HepG2 (cell line): Measurements from ENCODE around the gene GSPT1. TPM values are rescaled to one million over a fixed set of nuclear protein-coding genes. Genes with fewer than 3 reads are reported as not detected.

ENCODE experiments used
- ARHGAP35 ChIP-seq: sonication (generic); formaldehyde crosslinking; IDR thresholded peaks from 2 replicates; pipeline ENCODE4 v1.9.0; 2022; ENCODE audit warnings: mild to moderate bottlenecking, inconsistent platforms, moderate library complexity, missing genetic modification reagents, borderline replicate concordance
- BCL6 ChIP-seq: IDR thresholded peaks from 2 replicates; pipeline ENCODE4 v1.6.1; 2016; ENCODE audit warnings: missing genetic modification reagents, missing compliant biosample characterization
- FOXK1 ChIP-seq: sonication (generic); formaldehyde crosslinking; IDR thresholded peaks from 2 replicates; pipeline ENCODE4 v1.4.0; 2020; ENCODE audit warnings: low read depth, missing genetic modification reagents, borderline replicate concordance
- GABPB1 ChIP-seq: IDR thresholded peaks from 2 replicates; pipeline ENCODE4 v1.6.1; 2016; ENCODE audit warnings: mild to moderate bottlenecking, missing genetic modification reagents, moderate library complexity, missing compliant biosample characterization
- MED13 ChIP-seq: sonication (generic); formaldehyde crosslinking; IDR thresholded peaks from 2 replicates; pipeline ENCODE4 v1.5.0; 2020; ENCODE audit warnings: missing genetic modification reagents
- NFRKB ChIP-seq: fragments of 450-650 bp; IDR thresholded peaks from 2 replicates; pipeline ENCODE4 v1.6.1; 2017
- NR2C2 ChIP-seq: sonication (generic); formaldehyde crosslinking; IDR thresholded peaks from 2 replicates; pipeline ENCODE4 v1.4.0; 2020; ENCODE audit warnings: missing genetic modification reagents, mild to moderate bottlenecking, moderate library complexity, borderline replicate concordance
- PHB2 ChIP-seq: fragments of 450-650 bp; IDR thresholded peaks from 2 replicates; pipeline ENCODE4 v1.6.1; 2018; ENCODE audit not compliant: partially characterized antibody
- SNRNP70 ChIP-seq: fragments of 200-400 bp; formaldehyde crosslinking; IDR thresholded peaks from 2 replicates; pipeline ENCODE4 v1.6.1; 2017; ENCODE audit warnings: mild to moderate bottlenecking, low read depth, low read length, moderate library complexity
- SP140L ChIP-seq: sonication (generic); formaldehyde crosslinking; IDR thresholded peaks from 2 replicates; pipeline ENCODE4 v1.4.0; 2020; ENCODE audit warnings: missing genetic modification reagents, borderline replicate concordance
- TP53 ChIP-seq: sonication (generic); formaldehyde crosslinking; conservative IDR thresholded peaks from 2 replicates; pipeline ENCODE4 v1.4.0; 2020; ENCODE audit warnings: missing genetic modification reagents
- USF2 ChIP-seq, 2 experiments: sonication (generic) in 1 of 2; formaldehyde crosslinking in 1 of 2; IDR thresholded peaks; 2 replicates each; pipeline versions ENCODE4 v1.5.1 to v1.6.1; 2011 to 2020; ENCODE audit warnings: borderline replicate concordance in 1 of 2, low read depth in 1 of 2, low read length in 1 of 2, mild to moderate bottlenecking in 1 of 2, missing genetic modification reagents in 1 of 2, moderate library complexity in 1 of 2
- ZNF317 ChIP-seq: sonication (generic); formaldehyde crosslinking; IDR thresholded peaks from 2 replicates; pipeline ENCODE4 v1.5.0; 2020; ENCODE audit warnings: mild to moderate bottlenecking, missing genetic modification reagents
- polyA plus RNA-seq, 8 experiments: library from polyadenylated mRNA; depleted of rRNA in 3 of 8; stranded (reverse) in 7 of 8; unstranded in 1 of 8; fragments of >200 nt; fragmentation: Illumina TruSeq in 4 of 8; extraction: Trizol in 4 of 8; gene quantifications; 2 replicates each; pipeline versions ENCODE4 v1.2.1 to v1.2.3, GENCODE V29; 2011 to 2016; ENCODE audit warnings: low read depth in 4 of 8, missing spikeins in 1 of 8, mixed read lengths in 1 of 8; ENCODE audit not compliant: insufficient read depth in 1 of 8
- total RNA-seq, 5 experiments: library from RNA; depleted of rRNA; stranded (reverse); fragments of >200 nt; fragmentation: Illumina TruSeq; extraction: Trizol; gene quantifications; 2 replicates each; pipeline ENCODE4 v1.2.3, GENCODE V29; 2016; ENCODE audit warnings: low read depth in 1 of 5
- TF ChIP-seq, protein P1 (sequence below): sonication (generic); formaldehyde crosslinking; IDR thresholded peaks from 2 replicates; pipeline ENCODE4 v1.9.0; 2022; ENCODE audit warnings: low read depth, missing genetic modification reagents
- TF ChIP-seq, protein P2 (sequence below): sonication (generic); formaldehyde crosslinking; IDR thresholded peaks from 2 replicates; pipeline ENCODE4 v1.8.1; 2023; ENCODE audit warnings: mild to moderate bottlenecking, missing genetic modification reagents, borderline replicate concordance
- TF ChIP-seq, protein P3 (sequence below): sonication (generic); formaldehyde crosslinking; IDR thresholded peaks from 2 replicates; pipeline ENCODE4 v1.5.1; 2020; ENCODE audit warnings: missing genetic modification reagents, mild to moderate bottlenecking, borderline replicate concordance
- TF ChIP-seq, protein P4 (sequence below): sonication (generic); formaldehyde crosslinking; IDR thresholded peaks from one replicate; pipeline ENCODE4 v1.5.1; 2020; ENCODE audit warnings: mild to moderate bottlenecking, missing genetic modification reagents; ENCODE audit errors: not compliant biosample characterization

Gene GSPT1
- total and polyA plus RNA-seq, 2 of the 13 experiments (the other 11 are each of a cell fraction or from before 2014, with no cell fraction given): 120 to 316 TPM

DNA sequence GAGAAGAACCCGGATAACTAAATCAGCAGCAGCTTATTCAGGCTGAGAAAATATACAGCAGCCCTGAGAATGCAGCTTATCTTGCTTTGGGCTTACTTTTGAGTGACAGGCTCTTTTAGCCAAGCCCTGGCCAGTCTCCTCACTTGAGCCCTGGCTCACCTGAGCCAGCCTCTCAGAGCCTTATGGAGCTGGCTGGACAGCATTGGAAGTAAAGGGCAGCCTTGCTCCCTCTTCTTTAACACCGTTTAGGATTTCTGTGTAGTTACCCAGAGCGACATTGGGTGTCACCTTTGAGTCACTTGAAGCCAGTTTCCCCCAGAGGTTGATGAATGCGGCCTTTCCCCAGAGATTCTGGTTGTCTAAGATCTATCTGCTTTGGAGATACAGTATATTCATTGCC lies 33.8 kb upstream of the GSPT1 start (continued):
- TF ChIP-seq USF2 (IDR thresholded peaks at IDR 0.05; ENCODE audit: low read depth, low read length): no peak
- no peak for TF ChIP-seq USF2 (CRISPR knock-in tag; IDR thresholded peaks at IDR 0.05; ENCODE audit: borderline replicate concordance)
- TF ChIP-seq SP140L: no peak
- TF ChIP-seq, protein P1, sequence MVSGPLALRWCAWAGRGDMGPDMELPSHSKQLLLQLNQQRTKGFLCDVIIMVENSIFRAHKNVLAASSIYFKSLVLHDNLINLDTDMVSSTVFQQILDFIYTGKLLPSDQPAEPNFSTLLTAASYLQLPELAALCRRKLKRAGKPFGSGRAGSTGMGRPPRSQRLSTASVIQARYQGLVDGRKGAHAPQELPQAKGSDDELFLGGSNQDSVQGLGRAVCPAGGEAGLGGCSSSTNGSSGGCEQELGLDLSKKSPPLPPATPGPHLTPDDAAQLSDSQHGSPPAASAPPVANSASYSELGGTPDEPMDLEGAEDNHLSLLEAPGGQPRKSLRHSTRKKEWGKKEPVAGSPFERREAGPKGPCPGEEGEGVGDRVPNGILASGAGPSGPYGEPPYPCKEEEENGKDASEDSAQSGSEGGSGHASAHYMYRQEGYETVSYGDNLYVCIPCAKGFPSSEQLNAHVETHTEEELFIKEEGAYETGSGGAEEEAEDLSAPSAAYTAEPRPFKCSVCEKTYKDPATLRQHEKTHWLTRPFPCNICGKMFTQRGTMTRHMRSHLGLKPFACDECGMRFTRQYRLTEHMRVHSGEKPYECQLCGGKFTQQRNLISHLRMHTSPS (CRISPR knock-in tag): no peak
- TF ChIP-seq MED13 (CRISPR knock-in tag): no peak
- 0 out of 2 replicates have a peak, but pooled peaks have one; percentile 8 for TF ChIP-seq BCL6 (CRISPR knock-in tag)
- no peak for TF ChIP-seq TP53 (CRISPR knock-in tag)
- TF ChIP-seq FOXK1: 0 out of 2 replicates have a peak, but pooled peaks have one; percentile 31
- TF ChIP-seq, protein P2, sequence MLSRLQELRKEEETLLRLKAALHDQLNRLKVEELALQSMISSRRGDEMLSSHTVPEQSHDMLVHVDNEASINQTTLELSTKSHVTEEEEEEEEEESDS (CRISPR knock-in tag): no peak
- TF ChIP-seq, protein P3, sequence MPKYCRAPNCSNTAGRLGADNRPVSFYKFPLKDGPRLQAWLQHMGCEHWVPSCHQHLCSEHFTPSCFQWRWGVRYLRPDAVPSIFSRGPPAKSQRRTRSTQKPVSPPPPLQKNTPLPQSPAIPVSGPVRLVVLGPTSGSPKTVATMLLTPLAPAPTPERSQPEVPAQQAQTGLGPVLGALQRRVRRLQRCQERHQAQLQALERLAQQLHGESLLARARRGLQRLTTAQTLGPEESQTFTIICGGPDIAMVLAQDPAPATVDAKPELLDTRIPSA: no peak
- TF ChIP-seq GABPB1 (CRISPR knock-in tag): no peak
- TF ChIP-seq NR2C2 (CRISPR knock-in tag): no peak
- no peak for TF ChIP-seq ARHGAP35
- TF ChIP-seq ZNF317 (CRISPR knock-in tag): no peak
- TF ChIP-seq PHB2: no peak
- no peak for TF ChIP-seq NFRKB
- TF ChIP-seq, protein P4, sequence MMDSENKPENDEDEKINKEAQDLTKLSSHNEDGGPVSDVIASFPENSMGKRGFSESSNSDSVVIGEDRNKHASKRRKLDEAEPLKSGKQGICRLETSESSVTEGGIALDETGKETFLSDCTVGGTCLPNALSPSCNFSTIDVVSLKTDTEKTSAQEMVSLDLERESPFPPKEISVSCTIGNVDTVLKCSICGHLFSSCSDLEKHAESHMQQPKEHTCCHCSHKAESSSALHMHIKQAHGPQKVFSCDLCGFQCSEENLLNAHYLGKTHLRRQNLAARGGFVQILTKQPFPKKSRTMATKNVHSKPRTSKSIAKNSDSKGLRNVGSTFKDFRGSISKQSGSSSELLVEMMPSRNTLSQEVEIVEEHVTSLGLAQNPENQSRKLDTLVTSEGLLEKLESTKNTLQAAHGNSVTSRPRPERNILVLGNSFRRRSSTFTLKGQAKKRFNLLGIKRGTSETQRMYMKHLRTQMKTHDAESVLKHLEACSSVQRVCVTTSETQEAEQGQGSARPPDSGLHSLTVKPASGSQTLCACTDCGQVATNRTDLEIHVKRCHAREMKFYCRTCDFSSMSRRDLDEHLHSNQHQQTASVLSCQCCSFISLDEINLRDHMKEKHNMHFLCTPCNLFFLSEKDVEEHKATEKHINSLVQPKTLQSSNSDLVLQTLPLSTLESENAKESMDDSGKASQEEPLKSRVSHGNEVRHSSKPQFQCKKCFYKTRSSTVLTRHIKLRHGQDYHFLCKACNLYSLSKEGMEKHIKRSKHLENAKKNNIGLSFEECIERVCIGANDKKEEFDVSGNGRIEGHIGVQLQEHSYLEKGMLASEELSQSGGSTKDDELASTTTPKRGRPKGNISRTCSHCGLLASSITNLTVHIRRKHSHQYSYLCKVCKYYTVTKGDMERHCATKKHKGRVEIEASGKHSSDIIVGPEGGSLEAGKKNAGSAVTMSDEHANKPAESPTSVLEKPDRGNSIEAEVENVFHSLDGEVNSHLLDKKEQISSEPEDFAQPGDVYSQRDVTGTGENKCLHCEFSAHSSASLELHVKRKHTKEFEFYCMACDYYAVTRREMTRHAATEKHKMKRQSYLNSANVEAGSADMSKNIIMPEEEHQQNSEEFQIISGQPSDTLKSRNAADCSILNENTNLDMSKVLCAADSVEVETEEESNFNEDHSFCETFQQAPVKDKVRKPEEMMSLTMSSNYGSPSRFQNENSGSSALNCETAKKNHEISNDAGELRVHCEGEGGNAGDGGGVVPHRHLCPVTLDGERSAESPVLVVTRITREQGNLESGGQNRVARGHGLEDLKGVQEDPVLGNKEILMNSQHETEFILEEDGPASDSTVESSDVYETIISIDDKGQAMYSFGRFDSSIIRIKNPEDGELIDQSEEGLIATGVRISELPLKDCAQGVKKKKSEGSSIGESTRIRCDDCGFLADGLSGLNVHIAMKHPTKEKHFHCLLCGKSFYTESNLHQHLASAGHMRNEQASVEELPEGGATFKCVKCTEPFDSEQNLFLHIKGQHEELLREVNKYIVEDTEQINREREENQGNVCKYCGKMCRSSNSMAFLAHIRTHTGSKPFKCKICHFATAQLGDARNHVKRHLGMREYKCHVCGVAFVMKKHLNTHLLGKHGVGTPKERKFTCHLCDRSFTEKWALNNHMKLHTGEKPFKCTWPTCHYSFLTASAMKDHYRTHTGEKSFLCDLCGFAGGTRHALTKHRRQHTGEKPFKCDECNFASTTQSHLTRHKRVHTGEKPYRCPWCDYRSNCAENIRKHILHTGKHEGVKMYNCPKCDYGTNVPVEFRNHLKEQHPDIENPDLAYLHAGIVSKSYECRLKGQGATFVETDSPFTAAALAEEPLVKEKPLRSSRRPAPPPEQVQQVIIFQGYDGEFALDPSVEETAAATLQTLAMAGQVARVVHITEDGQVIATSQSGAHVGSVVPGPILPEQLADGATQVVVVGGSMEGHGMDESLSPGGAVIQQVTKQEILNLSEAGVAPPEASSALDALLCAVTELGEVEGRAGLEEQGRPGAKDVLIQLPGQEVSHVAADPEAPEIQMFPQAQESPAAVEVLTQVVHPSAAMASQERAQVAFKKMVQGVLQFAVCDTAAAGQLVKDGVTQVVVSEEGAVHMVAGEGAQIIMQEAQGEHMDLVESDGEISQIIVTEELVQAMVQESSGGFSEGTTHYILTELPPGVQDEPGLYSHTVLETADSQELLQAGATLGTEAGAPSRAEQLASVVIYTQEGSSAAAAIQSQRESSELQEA: no peak
- no peak for TF ChIP-seq SNRNP70
